Stimulated activated CD8-positive, alpha-beta memory T cell treated with anti-CD3 and anti-CD28 coated beads, Interleukin-12 subunit alpha, Interleukin-12 subunit beta, amount 100 ng/mL, for 4 hours (primary cell): ENCODE data around the gene ZFYVE26.
"Not testable (repeated sequence)": the region's sequence is repeated elsewhere in the genome, so short reads cannot be mapped to it uniquely, and the experiment has no call there.

Experiments used
- DNase-seq: peaks from one replicate; pipeline ENCODE4 v3.0.0-alpha.2; 2020; ENCODE audit warnings: low read depth

The ZFYVE26 gene

DNA sequence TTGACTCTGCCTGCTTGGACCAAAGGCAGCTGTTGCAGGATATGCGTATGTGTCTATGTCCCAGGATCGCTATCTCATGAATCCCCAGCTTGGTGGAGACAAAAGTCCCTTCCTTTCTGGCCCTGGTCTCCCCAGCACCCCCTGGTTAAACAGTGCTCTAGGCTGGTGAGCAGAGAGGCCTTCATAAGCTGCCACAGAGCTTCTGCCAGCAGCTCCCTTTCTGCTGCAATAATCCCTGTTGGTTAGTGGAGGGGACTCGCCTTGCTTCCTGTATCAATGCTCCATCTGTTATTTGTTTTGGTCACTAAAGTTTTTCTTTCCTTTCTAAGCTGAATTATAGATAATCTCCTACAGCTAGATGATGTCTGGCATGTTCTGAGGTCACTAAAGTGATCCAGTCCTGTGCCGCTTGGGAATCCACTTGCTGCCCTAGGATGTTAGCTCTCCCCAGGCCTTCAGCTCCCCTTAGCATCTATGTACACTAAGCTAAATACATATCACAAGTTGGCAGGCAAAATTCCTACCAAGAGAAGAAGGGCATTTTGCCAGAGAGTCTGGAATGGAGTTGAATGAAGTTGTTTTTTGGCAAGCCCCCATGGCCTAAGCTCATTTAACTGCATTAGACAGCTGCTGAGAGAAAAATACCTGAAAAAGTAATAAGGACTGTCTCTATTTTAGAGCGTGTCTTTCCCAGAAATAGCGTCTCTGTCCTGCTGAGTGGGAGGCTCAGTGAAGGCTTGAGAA lies 66.9 kb downstream of the ZFYVE26 start:
- no peak for DNase-seq

DNA sequence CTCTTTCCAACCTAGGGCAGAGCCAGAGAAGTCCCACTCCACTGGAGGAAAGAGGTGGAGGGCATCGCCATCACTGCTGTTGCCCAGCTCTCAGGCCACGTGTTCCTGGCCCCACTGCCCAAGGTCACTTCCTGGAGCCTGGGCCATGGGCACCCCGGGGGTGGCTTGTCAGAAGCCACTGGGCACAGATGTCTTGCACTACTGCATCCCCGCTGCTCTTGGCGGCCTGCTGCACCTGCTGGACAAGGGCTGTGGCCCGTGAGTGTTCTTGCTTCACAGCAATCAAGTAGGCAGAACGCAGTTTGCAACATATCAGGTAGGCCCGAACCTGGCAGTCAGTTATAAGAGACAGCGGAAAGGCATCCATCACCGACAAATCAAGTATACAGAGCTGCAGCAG lies 68.1 kb downstream of the ZFYVE26 start:
- DNase-seq, result no peak

DNA sequence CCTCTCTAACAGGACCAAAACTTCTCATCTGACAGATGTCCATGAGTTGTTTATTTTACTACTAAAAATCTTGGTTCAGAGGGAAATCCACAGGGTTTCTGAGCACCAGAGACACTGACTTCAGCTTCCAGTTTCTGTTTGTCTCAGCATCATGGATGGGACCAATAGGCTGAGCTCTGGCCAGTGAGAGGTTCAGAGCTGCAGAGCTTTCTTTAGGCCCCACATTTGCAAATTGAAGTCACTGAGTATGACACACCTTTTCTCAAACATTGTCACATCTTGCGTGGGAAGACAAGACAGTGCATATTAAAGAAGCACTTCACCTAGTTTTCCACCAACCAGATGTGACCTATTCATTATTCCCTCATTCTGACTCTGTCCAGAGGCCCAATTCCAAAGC lies 69.5 kb downstream of the ZFYVE26 start:
- no peak for DNase-seq

DNA sequence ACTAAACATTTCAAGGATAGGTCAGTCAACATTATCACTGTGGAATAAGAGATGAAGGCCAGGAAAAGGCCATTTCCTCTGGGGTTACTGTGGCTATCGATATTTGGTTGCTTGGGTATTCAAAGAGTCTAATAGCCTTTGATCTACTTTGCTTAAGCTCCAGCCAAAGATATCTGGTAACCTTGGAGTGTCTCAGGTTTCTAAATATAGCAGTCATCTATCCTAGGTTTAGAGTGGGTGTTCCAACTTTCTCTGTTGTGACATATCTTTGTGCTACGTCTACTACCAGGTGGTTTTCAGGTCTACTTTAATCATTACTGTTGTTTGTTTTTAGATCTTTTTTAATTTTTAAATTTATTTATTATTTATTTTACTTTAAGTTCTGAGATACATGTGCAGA lies 72.3 kb downstream of the ZFYVE26 start:
- no peak for DNase-seq

DNA sequence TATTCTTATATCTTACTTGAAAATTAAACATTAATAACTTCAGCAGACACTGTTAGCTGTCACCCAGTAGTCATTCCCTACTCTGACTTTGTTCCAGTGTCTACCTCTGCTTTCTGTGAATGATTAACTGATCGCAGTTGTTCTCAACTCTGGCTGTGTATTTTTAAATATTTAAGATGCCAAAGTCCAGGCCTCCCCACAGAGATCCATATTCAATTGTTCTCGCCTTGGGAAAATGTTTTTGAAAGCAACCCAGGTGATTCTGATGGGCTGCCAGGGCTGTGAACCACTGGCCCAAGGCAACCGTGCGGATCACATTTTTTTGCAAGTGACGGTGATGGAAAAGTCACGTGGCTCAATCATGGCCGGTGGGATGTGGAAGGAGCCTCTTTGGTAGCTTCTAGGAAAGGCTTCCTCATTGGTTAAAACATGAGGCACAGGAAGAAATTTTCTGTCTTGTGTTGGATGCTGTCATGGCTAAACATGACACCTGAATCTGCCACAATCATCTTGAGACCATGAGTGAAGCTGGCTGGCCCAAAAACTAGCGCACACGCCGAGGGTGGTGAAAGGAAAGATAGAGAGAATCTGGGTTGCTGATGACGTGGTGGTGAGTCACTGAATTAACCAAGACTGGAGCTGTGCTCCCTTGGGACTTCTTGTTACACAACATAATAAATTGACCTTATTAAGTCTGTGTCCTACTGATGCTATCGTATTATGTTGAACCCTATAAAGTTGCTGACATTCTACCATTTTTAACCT lies 77.5 kb downstream of the ZFYVE26 start:
- no peak for DNase-seq

DNA sequence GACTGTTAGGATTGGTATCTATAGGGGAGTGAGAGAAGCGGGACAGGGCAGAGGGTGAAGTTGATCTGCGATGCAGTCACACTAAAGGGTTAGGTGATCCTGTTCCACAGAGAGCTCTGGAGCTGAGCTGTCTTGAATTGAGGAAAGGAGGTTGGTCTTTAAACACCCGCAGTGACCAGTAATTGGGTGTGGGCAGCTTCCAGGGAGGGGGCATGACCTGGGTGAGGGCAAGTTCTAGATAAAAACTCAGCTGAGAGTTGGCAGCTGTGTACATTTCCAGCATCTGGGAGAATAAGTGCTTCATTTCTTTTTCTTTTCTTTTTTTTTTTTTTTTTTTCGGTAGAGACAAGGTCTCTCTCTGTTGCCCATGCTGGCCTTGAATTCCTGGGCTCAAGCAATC lies 79.6 kb downstream of the ZFYVE26 start:
- no peak for DNase-seq

DNA sequence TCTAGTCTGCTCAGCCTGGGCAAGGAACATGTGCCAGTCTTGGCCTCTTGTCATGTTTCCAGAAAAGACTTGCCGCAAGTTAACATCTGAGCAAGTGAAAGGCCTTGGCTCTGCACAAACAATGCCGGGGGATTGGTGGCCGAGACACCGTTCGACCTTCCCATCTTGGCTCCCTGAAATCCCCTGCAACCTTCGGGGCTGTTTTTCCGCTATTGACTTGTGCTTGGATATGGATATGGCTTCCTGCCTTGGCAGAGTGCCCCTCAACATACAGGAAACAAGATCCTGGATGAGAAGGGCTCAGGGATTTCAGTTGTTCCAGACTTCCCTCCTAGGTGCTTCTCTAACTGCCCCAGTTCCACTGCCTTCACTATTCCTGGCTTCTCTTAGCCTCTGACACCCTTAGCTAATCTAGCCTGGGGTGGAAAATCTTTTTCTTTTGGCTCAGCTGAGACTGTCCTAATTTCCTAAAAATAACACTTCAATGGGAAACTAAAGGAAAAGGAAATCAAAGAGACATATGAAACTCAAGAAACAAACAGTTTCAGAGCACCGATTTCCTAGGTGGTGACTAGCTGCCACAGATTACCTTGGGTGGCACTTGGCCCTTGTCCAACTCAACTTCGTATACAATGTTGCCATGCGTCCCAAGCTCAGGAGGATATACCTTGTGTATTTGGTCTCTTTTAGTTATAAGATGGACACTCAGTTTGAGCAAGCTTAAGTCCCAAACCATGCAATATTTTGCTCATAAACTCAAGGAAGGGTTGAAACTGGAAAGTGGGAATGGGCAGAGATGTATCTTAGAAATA lies 80.8 kb downstream of the ZFYVE26 start:
- no peak for DNase-seq

DNA sequence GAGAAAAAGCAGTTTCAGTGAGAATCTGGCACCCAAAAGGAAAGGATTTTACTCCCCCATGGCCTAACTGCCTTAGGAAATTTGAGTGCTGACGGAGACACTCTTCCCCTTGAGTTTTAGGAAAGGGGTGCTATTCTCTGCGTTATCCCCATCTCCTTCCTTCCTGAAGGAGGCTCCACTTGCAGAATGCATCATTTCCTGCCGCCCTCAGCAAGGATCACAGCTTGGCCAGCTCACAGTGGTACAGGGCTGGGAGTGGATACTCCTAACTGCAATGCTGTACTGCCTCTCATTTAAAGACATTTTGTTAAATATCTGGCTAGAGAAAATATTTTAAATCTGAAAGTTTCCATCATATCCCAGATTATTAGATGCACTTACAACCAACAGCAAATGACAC lies 81.7 kb downstream of the ZFYVE26 start:
- no peak for DNase-seq

DNA sequence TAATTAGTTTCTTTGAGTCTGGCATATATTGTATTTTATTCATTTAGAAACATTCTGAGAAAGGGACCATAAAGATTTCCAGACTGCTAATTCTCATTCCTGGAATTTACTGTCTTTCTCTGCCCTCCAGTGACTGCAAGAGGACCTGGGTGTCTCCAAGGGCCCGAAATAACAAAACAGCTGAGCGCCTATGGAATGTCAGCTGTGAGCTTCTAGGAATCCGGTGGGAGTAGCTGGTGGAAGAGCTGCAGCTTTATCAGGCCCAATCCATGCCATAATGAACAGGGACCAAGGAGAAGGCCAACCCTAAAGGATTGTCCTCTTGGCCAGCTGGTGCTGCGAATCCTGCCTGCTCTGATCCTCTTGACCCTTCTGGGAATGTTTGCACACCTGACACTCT lies 82.8 kb downstream of the ZFYVE26 start:
- no peak for DNase-seq

DNA sequence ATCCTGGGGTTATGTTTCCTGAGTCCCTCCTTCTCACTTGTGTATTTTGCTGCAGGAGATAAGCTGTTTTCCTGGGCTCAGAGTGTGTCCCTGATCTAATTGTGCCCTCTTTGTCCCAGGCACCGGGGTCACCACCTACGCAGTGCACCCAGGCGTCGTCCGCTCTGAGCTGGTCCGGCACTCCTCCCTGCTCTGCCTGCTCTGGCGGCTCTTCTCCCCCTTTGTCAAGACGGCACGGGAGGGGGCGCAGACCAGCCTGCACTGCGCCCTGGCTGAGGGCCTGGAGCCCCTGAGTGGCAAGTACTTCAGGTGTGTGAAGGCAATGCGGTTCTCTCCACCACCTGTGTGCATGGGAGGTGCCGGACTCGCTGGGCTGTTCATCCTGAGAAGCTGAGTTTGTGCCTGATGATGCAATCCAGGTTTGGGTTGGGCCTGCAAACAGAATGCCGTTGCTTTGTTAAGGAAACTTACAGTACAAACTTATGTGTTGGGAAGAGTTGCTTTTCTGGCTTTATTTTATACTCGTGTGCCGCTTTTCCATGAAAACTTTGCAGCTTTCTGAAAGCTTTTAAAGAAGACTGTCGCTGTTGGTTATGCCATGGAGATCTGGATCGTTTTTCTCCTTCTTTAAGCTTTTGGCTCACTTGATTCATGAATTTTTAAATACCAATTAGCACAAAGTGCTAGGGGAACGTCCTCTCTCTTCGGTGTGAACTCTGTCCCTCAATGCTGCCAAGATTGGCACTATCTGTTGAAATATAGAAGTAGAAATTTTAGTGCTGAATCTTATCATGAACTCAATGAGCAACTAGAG lies 87.1 kb downstream of the ZFYVE26 start:
- no peak for DNase-seq

DNA sequence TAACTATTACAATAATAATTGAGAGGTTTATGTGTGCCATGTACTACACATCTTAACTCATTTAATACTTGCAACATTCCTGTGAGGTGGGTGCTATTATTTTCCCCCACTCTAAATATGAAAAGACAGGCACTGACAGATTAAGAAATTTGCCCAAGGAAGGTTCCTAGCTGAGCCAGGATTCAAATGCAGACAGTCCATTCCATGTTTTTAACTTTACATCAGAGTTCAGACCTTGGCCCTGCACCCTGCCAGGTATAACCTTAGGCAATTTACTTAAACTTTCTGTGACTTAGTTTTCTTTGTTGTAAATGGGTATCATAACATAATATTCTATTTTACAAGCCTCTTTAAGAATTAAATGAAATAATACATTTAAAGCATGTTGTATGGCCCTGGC lies 88.1 kb downstream of the ZFYVE26 start:
- no peak for DNase-seq

DNA sequence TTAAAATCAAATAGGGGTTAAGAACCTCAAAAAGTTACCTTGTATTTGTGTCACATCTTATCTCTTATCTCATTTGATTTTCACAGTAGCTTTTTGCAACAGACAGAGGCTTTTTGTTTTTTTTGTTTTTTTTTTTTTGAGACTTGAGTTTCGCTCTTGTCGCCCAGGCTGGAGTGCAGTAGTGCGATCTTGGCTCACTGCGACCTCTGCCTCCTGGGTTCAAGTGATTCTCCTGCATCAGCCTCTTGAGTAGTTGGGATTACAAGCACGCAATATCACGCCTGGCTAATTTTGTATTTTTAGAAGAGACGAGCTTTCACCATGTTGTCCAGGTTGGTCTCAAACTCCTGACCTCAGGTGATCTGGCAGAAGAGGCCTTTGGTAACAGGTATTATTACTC lies 89.0 kb downstream of the ZFYVE26 start:
- no peak for DNase-seq

DNA sequence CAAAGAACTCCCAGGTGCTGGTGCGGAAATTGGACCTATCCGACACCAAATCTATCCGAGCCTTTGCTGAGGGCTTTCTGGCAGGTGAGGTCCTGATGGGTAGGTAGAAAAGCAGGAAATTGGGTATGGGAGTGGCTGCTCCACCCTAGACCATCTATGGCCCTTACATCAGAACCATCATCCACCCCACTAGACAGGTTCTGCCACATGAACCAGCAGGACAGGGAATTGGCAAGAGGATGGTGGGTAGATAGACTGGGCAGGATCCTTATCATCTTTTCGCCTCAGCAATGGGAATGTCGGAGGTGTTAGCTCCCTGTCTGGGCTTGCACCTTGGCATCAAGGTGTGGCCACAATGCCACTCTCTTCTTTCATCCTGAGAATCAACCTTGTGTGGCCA lies 91.2 kb downstream of the ZFYVE26 start:
- DNase-seq, result no peak

DNA sequence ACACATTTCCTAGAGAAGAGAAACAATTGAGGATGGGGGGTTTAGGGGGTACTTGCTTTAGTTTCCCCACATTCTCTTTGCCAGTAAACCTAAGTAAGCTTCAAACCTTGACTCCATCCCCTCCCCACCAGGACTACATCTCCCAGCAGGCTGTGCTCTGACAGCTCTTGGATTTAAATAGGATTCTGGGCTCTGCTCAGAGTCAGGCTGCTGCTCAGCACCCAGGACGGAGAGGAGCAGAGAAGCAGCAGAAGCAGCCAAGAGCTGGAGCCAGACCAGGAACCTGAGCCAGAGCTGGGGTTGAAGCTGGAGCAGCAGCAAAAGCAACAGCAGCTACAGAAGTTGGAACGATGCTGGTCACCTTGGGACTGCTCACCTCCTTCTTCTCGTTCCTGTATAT lies 94.1 kb downstream of the ZFYVE26 start:
- no peak for DNase-seq

DNA sequence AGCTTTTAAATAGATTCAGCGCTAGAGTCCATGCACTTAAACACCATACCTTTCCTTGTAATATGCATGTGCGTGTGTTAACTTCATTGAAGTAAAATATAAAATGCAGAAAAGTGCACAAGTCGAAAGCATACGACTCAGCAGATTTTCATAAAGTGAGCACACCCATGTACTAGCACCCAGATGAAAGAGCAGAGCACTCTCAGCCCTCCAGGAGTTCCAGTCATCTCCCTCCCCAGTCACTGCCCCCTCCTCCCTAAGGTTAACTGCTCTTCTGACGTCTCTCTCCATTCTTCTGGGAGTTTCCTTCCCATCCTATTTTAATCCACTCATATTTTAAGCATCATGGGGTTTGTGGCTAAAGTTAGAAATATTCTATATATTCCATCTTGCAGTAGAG lies 94.5 kb downstream of the ZFYVE26 start:
- no peak for DNase-seq

DNA sequence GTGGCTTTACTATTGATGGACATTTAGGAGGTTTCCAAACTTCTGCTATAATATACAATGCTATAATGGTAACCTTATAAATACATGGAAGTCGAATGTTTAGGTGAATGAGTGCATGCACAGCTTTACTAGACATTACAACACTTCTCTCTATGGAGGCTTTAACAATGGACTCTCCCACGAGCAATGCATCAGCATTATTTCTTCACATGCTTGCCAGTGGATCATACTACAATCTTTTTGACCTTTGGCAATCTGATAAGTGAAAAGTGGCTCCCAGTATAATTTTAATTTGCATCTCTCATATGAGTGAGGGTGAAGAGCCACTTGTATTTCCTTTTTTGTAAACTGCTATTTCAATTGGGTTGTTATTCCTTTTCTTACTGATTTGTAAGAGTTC lies 96.5 kb downstream of the ZFYVE26 start:
- no peak for DNase-seq

DNA sequence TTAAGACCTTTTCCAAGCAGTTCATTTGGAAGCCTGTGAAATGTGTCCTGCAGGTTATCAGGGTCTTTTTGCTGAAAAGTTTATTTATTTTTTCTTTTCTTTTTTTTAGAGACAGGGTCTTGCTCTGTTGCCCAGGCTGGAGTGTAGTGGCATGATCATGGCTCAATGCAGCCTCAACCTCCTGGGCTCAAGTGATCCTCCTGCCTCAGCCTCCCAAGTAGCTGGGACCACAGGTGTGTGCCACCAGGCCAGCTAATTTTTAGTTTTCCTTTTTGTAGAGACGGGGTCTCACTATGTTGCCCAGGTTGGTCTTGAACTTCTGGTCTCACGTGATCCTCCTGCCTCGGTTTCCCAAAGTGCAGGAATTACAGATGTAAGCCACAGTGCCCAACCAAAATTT lies 97.0 kb downstream of the ZFYVE26 start:
- not testable (repeated sequence) for DNase-seq

DNA sequence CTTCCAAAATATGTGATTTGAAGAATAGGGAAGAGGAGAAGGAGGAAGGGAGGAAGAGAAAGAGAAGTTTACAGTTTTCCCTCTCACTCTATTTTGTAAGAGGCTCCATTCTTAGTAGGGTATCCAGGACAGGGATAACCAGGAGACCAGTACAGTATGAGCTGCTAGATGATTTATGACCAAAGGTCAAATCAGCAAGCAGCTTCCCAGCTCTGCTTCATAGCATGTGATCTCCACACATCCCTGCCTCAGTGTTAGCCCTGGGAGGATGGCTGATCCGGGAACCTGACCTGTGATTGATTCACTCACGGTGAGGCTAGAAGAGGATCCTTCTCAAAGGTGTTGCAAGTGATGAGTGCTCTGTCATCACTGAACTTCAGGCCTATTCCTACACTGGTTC lies 98.1 kb downstream of the ZFYVE26 start:
- no peak for DNase-seq

DNA sequence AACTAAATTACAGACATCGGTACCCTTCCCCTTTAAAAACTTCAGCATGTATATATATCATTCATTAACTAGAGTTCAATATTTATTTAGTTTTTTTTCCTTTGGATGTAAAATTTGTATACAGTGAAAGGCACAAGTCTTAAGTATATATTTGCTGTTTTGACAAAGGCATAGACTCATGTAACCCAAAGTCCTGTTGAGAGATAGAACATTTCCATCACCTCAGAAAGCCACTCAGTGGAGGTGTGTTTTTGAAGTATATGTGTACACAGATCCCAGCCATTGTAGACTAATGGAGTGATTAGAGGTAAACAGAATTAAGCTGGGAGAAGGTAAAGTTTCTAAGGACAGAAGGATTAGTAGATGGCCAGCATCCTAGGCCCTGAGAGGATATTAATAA lies 99.3 kb downstream of the ZFYVE26 start:
- DNase-seq, result no peak

DNA sequence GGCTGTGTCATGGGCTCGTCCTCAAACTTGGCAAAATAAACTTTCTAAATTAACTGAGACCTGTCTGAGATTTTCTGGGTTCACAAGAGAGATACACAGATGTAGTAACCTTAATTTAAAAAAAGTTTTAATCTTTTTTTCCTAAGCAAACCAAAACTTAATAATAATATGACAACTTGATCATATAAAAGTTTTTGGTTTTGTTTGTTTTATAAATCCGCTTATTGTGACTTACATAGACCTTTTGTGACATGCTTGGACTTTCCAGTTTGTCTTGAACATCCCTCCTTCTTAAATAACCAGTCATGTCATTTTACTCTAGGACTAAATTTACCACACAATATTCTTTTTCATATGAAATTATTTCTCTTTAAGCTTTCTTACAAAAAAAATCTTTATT lies 106.2 kb downstream of the ZFYVE26 start:
- no peak for DNase-seq

DNA sequence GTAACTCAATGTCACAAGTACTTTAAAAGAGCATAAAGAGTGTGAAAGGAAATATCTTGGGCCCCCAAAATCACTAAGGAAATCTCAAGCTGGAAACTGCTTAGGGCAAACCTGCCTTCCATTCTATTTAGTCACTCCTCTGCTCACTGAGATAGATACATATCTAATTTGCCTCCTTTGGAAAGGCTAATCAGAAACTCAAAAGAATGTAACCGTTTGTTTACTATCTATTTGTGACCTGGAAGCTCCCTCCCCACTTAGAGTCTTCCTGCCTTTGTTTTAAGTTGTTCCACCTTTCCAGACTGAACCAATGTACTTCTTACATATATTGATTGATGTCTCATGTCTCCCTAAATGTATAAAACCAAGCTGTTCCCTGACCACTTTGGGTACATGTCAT lies 106.6 kb downstream of the ZFYVE26 start:
- not testable (repeated sequence) for DNase-seq

DNA sequence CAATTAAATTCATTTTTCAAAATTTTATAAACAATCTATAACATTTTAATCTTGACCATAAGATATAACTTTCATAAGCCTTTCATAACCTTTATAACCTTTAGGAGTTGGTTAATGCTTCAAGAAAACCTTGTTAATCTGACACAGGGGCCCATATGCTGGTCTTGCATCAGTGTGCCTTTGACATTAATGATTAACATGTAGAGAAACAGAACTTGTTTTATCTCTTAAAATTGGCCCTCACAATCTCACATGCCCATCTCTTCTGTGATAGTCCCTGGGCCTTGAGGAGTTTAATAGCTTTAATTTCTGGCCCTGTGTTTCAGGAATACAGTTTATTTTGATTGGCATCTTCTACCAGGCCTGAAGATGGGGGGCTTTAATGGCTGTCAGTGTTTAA lies 107.0 kb downstream of the ZFYVE26 start:
- not testable (repeated sequence) for DNase-seq
